Upper lobe of right lung (tissue), 1 donor: ENCODE measurements around the gene SNCA. TPM values are rescaled to one million over a fixed set of nuclear protein-coding genes. Genes with fewer than 3 reads are reported as not detected.

ENCODE experiments used
- ATAC-seq: fragments of 200-7000 bp; cut with Tn5 transposase; one replicate; pipeline ENCODE4 v1.9.1; 2020; ENCODE audit warnings: mild to moderate bottlenecking, moderate library complexity
- DNase-seq: peaks from one replicate; pipeline ENCODE4 v3.0.0-alpha.2; 2020
- H3K27ac ChIP-seq: fragments of 200-600 bp; one replicate; pipeline ENCODE4 v1.8.0; 2022
- H3K27me3 ChIP-seq: fragments of 200-600 bp; one replicate; pipeline ENCODE4 v1.8.0; 2022; ENCODE audit warnings: mild to moderate bottlenecking
- H3K36me3 ChIP-seq: fragments of 200-600 bp; one replicate; pipeline ENCODE4 v1.8.0; 2022
- H3K4me1 ChIP-seq: fragments of 200-600 bp; one replicate; pipeline ENCODE4 v1.8.0; 2022
- H3K4me3 ChIP-seq: fragments of 200-600 bp; one replicate; pipeline ENCODE4 v1.8.0; 2022; ENCODE audit warnings: mild to moderate bottlenecking
- H3K9me3 ChIP-seq: fragments of 200-600 bp; one replicate; pipeline ENCODE4 v1.8.0; 2022
- CTCF ChIP-seq: fragments of 200-600 bp; IDR thresholded peaks from one replicate; pipeline ENCODE4 v1.8.0; 2022; ENCODE audit warnings: antibody characterized with exemption
- intact Hi-C: fragments of 100-400 bp; cut with DNase I; formaldehyde crosslinking; loops from one replicate; pipeline ENCODE4 v1.11.0; 2022
- total RNA-seq: library from RNA; stranded (reverse); fragmentation: NEBNext Ultra II Directional; extraction: Animal tissue kit (Norgen Biotek cat#: 25700); gene quantifications from one replicate; pipeline ENCODE4 v1.2.1, GENCODE V29; 2021
- donor health status: DM: no; HTN: yes; CAD: no; lungs with severe emphysema.

Gene SNCA
- total RNA-seq, 1 donor from 2014 or later = 12.1 TPM

- Histone ChIP-seq H3K4me1 (no peaks in the 10 kb centered on the region), H3K27me3 (no peaks in the 10 kb centered on the region), H3K27ac (no peak overlapping the region), H3K4me3 (no peak overlapping the region), H3K36me3 (no peaks in the 10 kb centered on the region), H3K9me3 (no peaks in the 10 kb centered on the region)
- no peak for TF ChIP-seq CTCF
- no peak for ATAC-seq
- intact Hi-C loops = no loop called here
- DNase-seq = no peak
Observed at GRCh38 chr4:89755220-89755619, 81.7 kb downstream of the SNCA start.

- H3K4me3 ChIP-seq = no peak overlapping the region
- TF ChIP-seq CTCF = no peak
- H3K36me3 ChIP-seq = no peaks in the 10 kb centered on the region
- H3K27ac ChIP-seq = no peak overlapping the region
- no peak for DNase-seq
- intact Hi-C loops = no loop called here
- ATAC-seq = no peak
- no peaks in the 10 kb centered on the region for H3K4me1 ChIP-seq
- no peaks in the 10 kb centered on the region for H3K27me3 ChIP-seq
- no peaks in the 10 kb centered on the region for H3K9me3 ChIP-seq
Observed at GRCh38 chr4:89754531-89754930, 82.4 kb downstream of the SNCA start.

- ATAC-seq (no peak), DNase-seq (no peak)
- no peaks in the 10 kb centered on the region for H3K9me3 ChIP-seq
- intact Hi-C loops = no loop called here
- H3K4me3 ChIP-seq = no peak overlapping the region
- H3K4me1 ChIP-seq = no peaks in the 10 kb centered on the region
- no peak for TF ChIP-seq CTCF
- H3K36me3 ChIP-seq = no peaks in the 10 kb centered on the region
- H3K27ac ChIP-seq = peak overlapping the region; percentile 55
- H3K27me3 ChIP-seq = no peaks in the 10 kb centered on the region
Observed at GRCh38 chr4:89753601-89754066, 83.3 kb downstream of the SNCA start.

- Histone ChIP-seq H3K36me3 (no peaks in the 10 kb centered on the region), H3K27me3 (no peaks in the 10 kb centered on the region), H3K4me1 (no peaks in the 10 kb centered on the region), H3K27ac (peak overlapping the region; percentile 55), H3K9me3 (no peaks in the 10 kb centered on the region), H3K4me3 (no peak overlapping the region)
- intact Hi-C loops = no loop called here
- no peak for TF ChIP-seq CTCF
- ATAC-seq = no peak
- no peak for DNase-seq
Observed at GRCh38 chr4:89752932-89753598, 83.9 kb downstream of the SNCA start.

- Histone ChIP-seq H3K27ac (no peak overlapping the region), H3K9me3 (no peaks in the 10 kb centered on the region), H3K4me1 (no peaks in the 10 kb centered on the region), H3K4me3 (no peak overlapping the region), H3K27me3 (no peaks in the 10 kb centered on the region), H3K36me3 (no peaks in the 10 kb centered on the region)
- DNase-seq (no peak), ATAC-seq (no peak)
- no peak for TF ChIP-seq CTCF
- intact Hi-C loops = no loop called here
Observed at GRCh38 chr4:89751416-89751815, 85.5 kb downstream of the SNCA start.

GRCh38 chr4:89746377-89746776, 90.6 kb downstream of the SNCA start:
- no peak for ATAC-seq
- intact Hi-C loops = no loop called here
- no peaks in the 10 kb centered on the region for H3K27me3 ChIP-seq
- H3K4me3 ChIP-seq = no peak overlapping the region
- no peak for TF ChIP-seq CTCF
- H3K36me3 ChIP-seq = no peaks in the 10 kb centered on the region
- no peak for DNase-seq
- no peaks in the 10 kb centered on the region for H3K4me1 ChIP-seq
- no peak overlapping the region for H3K27ac ChIP-seq
- H3K9me3 ChIP-seq = no peaks in the 10 kb centered on the region
